Neural cell (in vitro differentiated cells): ENCODE results near the gene EXOC1. TPM values are rescaled to one million over a fixed set of nuclear protein-coding genes. Genes with fewer than 3 reads are reported as not detected.
A peak's percentile ranks its signal among the peaks of the same experiment; 100 is the strongest.

ENCODE experiments used
- H2AFZ ChIP-seq: fragments of 200-600, 300-800 bp; sonication (generic), shearing (Covaris generic); 2 replicates; pipeline ENCODE4 v1.6.0; 2014; ENCODE audit warnings: low read depth, mild to moderate bottlenecking, antibody characterized with exemption, low read length, moderate library complexity
- H3F3A ChIP-seq: fragments of 200-600 bp; shearing (Covaris generic); 2 replicates; pipeline ENCODE4 v1.6.1; 2016; ENCODE audit warnings: mild to moderate bottlenecking, moderate library complexity, mixed read lengths, antibody characterized with exemption, low read length; ENCODE audit not compliant: insufficient read depth, poor library complexity, severe bottlenecking
- H3K27ac ChIP-seq: fragments of 200-600, 300-800 bp; sonication (generic), shearing (Covaris generic); 2 replicates; pipeline ENCODE4 v1.5.1; 2014; ENCODE audit warnings: mild to moderate bottlenecking, low read length, moderate library complexity
- H3K27me3 ChIP-seq: fragments of 300-800, 200-600 bp; sonication (generic), shearing (Covaris generic); 2 replicates; pipeline ENCODE4 v1.6.0; 2014; ENCODE audit warnings: mild to moderate bottlenecking, low read depth, low read length, moderate library complexity; ENCODE audit not compliant: insufficient read depth
- H3K36me3 ChIP-seq: fragments of 300-800, 200-600 bp; sonication (generic), shearing (Covaris generic); 2 replicates; pipeline ENCODE4 v1.5.1; 2014; ENCODE audit warnings: mild to moderate bottlenecking, antibody characterized with exemption, low read length, moderate library complexity; ENCODE audit not compliant: insufficient read depth
- H3K4me2 ChIP-seq: fragments of 300-800, 200-600 bp; sonication (generic), shearing (Covaris generic); 2 replicates; pipeline ENCODE4 v1.6.0; 2014; ENCODE audit warnings: mild to moderate bottlenecking, low read length
- H3K4me3 ChIP-seq: fragments of 300-800, 200-600 bp; sonication (generic), shearing (Covaris generic); 2 replicates; pipeline ENCODE4 v1.5.1; 2014; ENCODE audit warnings: mild to moderate bottlenecking, low read length, moderate library complexity
- H3K79me2 ChIP-seq: fragments of 200-600 bp; shearing (Covaris generic); replicated peaks from 2 replicates; pipeline ENCODE4 v1.6.0; 2014; ENCODE audit warnings: mild to moderate bottlenecking, low read length, moderate library complexity; ENCODE audit not compliant: insufficient read depth
- H3K9ac ChIP-seq: fragments of 300-800, 200-600 bp; sonication (generic), shearing (Covaris generic); 2 replicates; pipeline ENCODE4 v1.6.1; 2016; ENCODE audit warnings: mild to moderate bottlenecking, low read length, mixed read lengths
- H3K9me2 ChIP-seq: fragments of 200-600 bp; shearing (Covaris generic); 2 replicates; pipeline ENCODE4 v1.6.1; 2016; ENCODE audit warnings: mild to moderate bottlenecking, low read length, mixed read lengths; ENCODE audit not compliant: insufficient read depth
- H3K9me3 ChIP-seq: fragments of 200-600, 300-800 bp; sonication (generic), shearing (Covaris generic); 2 replicates; pipeline ENCODE4 v1.6.1; 2016; ENCODE audit warnings: mild to moderate bottlenecking, mixed run types, low read length, moderate library complexity, mixed read lengths
- H4K20me1 ChIP-seq: fragments of 200-600 bp; shearing (Covaris generic); 2 replicates; pipeline ENCODE4 v1.6.1; 2016; ENCODE audit warnings: mild to moderate bottlenecking, mixed run types; ENCODE audit not compliant: insufficient read depth
- CTCF ChIP-seq: fragments of 450-650 bp; IDR thresholded peaks from 2 replicates; pipeline ENCODE4 v1.5.1; 2014; ENCODE audit warnings: antibody characterized with exemption, mild to moderate bottlenecking, moderate library complexity; ENCODE audit not compliant: poor library complexity, severe bottlenecking
- EP300 ChIP-seq: fragments of 450-650 bp; conservative IDR thresholded peaks from 2 replicates; pipeline ENCODE4 v1.6.1; 2014; ENCODE audit warnings: antibody characterized with exemption, mild to moderate bottlenecking, moderate library complexity; ENCODE audit not compliant: poor library complexity, severe bottlenecking
- EZH2 ChIP-seq: fragments of 200-600, 300-800 bp; shearing (Covaris generic), sonication (generic); IDR thresholded peaks from 2 replicates; pipeline ENCODE4 v1.6.1; 2014; ENCODE audit warnings: antibody characterized with exemption, low read length, borderline replicate concordance, mild to moderate bottlenecking; ENCODE audit not compliant: insufficient read depth, poor library complexity, severe bottlenecking
- MXI1 ChIP-seq: fragments of 450-650 bp; conservative IDR thresholded peaks from 2 replicates; pipeline ENCODE4 v1.6.1; 2014; ENCODE audit warnings: antibody characterized with exemption, mild to moderate bottlenecking; ENCODE audit not compliant: poor library complexity, severe bottlenecking
- POLR2AphosphoS5 ChIP-seq: IDR thresholded peaks from 2 replicates; pipeline ENCODE4 v1.6.1; 2012
- RAD21 ChIP-seq: fragments of 450-650 bp; conservative IDR thresholded peaks from 2 replicates; pipeline ENCODE4 v1.6.1; 2014; ENCODE audit warnings: antibody characterized with exemption, mild to moderate bottlenecking, moderate library complexity
- REST ChIP-seq: IDR thresholded peaks from 2 replicates; pipeline ENCODE4 v1.6.1; 2012; ENCODE audit warnings: borderline replicate concordance
- SMC3 ChIP-seq: fragments of 450-650 bp; conservative IDR thresholded peaks from 2 replicates; pipeline ENCODE4 v1.6.1; 2014; ENCODE audit warnings: antibody characterized with exemption, mild to moderate bottlenecking, moderate library complexity; ENCODE audit not compliant: poor library complexity
- TAF1 ChIP-seq: IDR thresholded peaks from 2 replicates; pipeline ENCODE4 v1.6.1; 2012; ENCODE audit warnings: low read depth
- polyA plus RNA-seq: library from polyadenylated mRNA; depleted of rRNA; stranded (reverse); fragments of >200 nt; gene quantifications from 2 replicates; pipeline ENCODE4 v1.2.3, GENCODE V29; 2014

The EXOC1 gene
- polyA plus RNA-seq, 1 donor from 2014 or later = 106 TPM

DNA sequence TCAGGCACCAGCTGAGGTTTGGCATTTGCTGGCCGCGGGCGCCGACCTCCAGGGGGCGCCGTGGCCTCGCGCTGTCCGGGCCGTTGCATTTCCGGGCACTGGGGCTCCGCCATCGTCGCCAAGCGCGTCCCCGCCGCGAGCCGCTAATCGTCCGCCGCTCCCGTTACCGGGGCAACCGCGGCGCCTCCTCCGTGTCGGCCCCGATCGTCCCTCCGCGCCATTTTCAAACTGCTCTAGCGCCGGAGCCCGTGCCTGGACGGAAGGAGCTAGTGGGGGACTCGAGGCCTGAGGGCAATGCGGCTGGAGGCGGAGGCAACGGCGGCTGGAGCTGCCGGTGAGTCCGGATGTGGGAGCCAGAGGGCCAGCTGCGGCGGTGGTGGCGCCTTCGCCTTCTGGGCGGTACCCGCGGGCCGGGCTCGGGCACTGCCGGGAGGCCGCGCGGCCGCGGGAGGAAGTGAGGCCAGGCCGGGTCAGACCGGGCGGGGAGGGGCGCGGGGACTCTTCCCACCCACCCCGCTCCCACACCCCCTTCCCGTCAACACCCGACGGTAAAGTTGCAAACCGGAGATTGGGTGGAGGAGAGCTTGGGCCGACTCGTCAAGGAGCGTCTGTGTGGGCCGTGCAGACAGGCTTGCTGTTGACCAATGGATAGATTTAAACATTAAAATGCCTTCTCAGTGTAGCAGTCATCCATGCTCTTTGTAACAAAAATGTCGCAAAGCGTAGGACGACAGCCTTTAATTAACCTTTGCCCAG lies 95.5 kb downstream of the EXOC1 start, which contains the start of gene CEP135:
Gene CEP135 (plus strand): TSS at position 220 of the 756 bp plus-strand sequence. CDS start 3,186 bp downstream, outside the sequence.
- Histone ChIP-seq H2AFZ (peak within 1 kb of the TSS; percentile 91), H3K4me3 (peak within 1 kb of the TSS; percentile 88), H4K20me1 (no peaks in the 10 kb centered on the region), H3K9me2 (no peaks in the 10 kb centered on the region), H3K4me2 (peak within 1 kb of the TSS; percentile 37), H3K27me3 (no peaks in the 10 kb centered on the region), H3K79me2 (peaks cover 24% of the 10 kb centered on the region), H3F3A (no peaks in the 10 kb centered on the region), H3K9ac (peak within 1 kb of the TSS; percentile 59), H3K36me3 (no peaks in the 10 kb centered on the region), H3K9me3 (no peaks in the 10 kb centered on the region), H3K27ac (no peak within 1 kb of the TSS)
- TF ChIP-seq REST = no peak
- TF ChIP-seq EZH2 = no peak
- peak; percentile 75 for TF ChIP-seq POLR2AphosphoS5
- no peak for TF ChIP-seq TAF1
- peak; percentile 58 for TF ChIP-seq EP300
- peak; percentile 93 for TF ChIP-seq RAD21
- TF ChIP-seq SMC3 = peak; percentile 97
- TF ChIP-seq MXI1 = peak; percentile 99
- TF ChIP-seq CTCF = peak; percentile 99

DNA sequence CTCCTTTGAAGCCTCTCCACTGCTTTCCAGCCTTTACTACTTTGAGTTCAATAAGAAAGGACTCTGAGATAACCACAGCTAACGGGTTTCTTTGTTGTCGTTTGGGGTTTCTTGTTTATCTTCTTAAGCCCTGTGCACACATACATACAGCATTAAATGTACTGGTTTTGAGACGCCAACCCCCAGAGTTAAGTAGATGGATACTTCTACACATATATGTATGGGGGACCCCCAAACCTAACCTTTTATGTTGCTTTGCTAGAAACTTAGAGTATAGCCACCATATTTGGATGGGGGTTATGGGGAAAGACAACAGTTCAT lies 96.0 kb downstream of the EXOC1 start:
- H3K36me3 ChIP-seq = no peaks in the 10 kb centered on the region
- no peak overlapping the region for H3K4me2 ChIP-seq
- H3K4me3 ChIP-seq = peak overlapping the region; percentile 88
- peak overlapping the region; percentile 59 for H3K9ac ChIP-seq
- TF ChIP-seq TAF1 = no peak
- no peak for TF ChIP-seq POLR2AphosphoS5
- TF ChIP-seq MXI1 = no peak
- no peak for TF ChIP-seq RAD21
- TF ChIP-seq CTCF = no peak
- TF ChIP-seq SMC3 = no peak
- TF ChIP-seq EZH2 = no peak
- no peaks in the 10 kb centered on the region for H4K20me1 ChIP-seq
- no peak overlapping the region for H3K27ac ChIP-seq
- H3K27me3 ChIP-seq = no peaks in the 10 kb centered on the region
- H3K79me2 ChIP-seq = peaks cover 24% of the 10 kb centered on the region
- H2AFZ ChIP-seq = peak overlapping the region; percentile 91
- H3K9me2 ChIP-seq = no peaks in the 10 kb centered on the region
- no peaks in the 10 kb centered on the region for H3K9me3 ChIP-seq
- H3F3A ChIP-seq = no peaks in the 10 kb centered on the region
